Fibroblast of lung (primary cell): ENCODE measurements around the gene FSIP1.

ENCODE experiments used
- EZH2 ChIP-seq: IDR thresholded peaks from 2 replicates; pipeline ENCODE4 v1.5.1; 2012; ENCODE audit warnings: low read length, control low read depth, mild to moderate bottlenecking; ENCODE audit errors: missing control alignments
- TF ChIP-seq, protein P1 (sequence below), 2 donors: IDR thresholded peaks in 1 of 2; conservative IDR thresholded peaks in 1 of 2; 1 replicate in 1 of 2; 2 replicates in 1 of 2; pipeline ENCODE4 v1.5.1; 2011 to 2012; ENCODE audit warnings: low read length in 2 of 2, control low read depth in 1 of 2, inconsistent platforms in 1 of 2, low read depth in 1 of 2, mild to moderate bottlenecking in 1 of 2

DNA sequence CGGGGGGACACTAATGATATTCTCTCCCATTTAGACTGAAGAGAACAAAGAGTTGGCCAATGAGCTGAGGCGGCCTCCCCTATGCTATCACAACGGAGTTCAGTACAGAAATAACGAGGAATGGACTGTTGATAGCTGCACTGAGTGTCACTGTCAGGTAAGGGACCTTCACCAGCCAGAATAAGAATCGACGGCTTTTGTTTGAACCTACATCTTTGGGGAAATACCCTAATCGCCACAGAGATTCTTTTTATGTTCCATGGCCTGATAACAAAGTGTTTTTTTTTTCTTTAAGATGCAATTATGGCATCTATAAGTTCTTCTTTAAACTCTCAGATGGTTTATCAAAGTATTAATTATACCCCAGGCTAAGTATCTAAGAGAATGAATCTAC is 198.4 kb downstream of the FSIP1 start:
- TF ChIP-seq, protein P1, sequence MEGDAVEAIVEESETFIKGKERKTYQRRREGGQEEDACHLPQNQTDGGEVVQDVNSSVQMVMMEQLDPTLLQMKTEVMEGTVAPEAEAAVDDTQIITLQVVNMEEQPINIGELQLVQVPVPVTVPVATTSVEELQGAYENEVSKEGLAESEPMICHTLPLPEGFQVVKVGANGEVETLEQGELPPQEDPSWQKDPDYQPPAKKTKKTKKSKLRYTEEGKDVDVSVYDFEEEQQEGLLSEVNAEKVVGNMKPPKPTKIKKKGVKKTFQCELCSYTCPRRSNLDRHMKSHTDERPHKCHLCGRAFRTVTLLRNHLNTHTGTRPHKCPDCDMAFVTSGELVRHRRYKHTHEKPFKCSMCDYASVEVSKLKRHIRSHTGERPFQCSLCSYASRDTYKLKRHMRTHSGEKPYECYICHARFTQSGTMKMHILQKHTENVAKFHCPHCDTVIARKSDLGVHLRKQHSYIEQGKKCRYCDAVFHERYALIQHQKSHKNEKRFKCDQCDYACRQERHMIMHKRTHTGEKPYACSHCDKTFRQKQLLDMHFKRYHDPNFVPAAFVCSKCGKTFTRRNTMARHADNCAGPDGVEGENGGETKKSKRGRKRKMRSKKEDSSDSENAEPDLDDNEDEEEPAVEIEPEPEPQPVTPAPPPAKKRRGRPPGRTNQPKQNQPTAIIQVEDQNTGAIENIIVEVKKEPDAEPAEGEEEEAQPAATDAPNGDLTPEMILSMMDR (conservative IDR thresholded peaks at IDR 0.05 in 1 of 2, IDR thresholded peaks at IDR 0.05 in 1 of 2; ENCODE audit: low read depth in 1 of 2, low read length in 2 of 2) = no peak
- TF ChIP-seq EZH2 = no peak
